KMS-11 (cell line): ENCODE results near the gene RSPH4A.
A peak's percentile ranks its signal among the peaks of the same experiment; 100 is the strongest.

Source experiments
- H2AFZ ChIP-seq: fragments of 200-600 bp; sonication (generic); 2 replicates; pipeline ENCODE4 v1.6.1; 2016; ENCODE audit warnings: antibody characterized with exemption, mixed run types, low read depth
- H3K27ac ChIP-seq: fragments of 200-600 bp; sonication (generic); 2 replicates; pipeline ENCODE4 v1.6.1; 2016; ENCODE audit warnings: mild to moderate bottlenecking, mixed run types
- H3K27me3 ChIP-seq: fragments of 200-600 bp; sonication (generic); 2 replicates; pipeline ENCODE4 v1.6.1; 2017; ENCODE audit warnings: mild to moderate bottlenecking, low read depth, mixed run types, moderate library complexity; ENCODE audit not compliant: insufficient read depth
- H3K36me3 ChIP-seq: fragments of 200-600 bp; sonication (generic); 2 replicates; pipeline ENCODE4 v1.6.1; 2017; ENCODE audit warnings: mild to moderate bottlenecking, mixed run types; ENCODE audit not compliant: insufficient read depth
- H3K4me1 ChIP-seq: fragments of 200-600 bp; sonication (generic); 2 replicates; pipeline ENCODE4 v1.6.1; 2016; ENCODE audit warnings: mild to moderate bottlenecking, low read depth, mixed run types; ENCODE audit not compliant: poor library complexity, severe bottlenecking
- H3K4me2 ChIP-seq: fragments of 200-600 bp; sonication (generic); 2 replicates; pipeline ENCODE4 v1.7.0; 2016; ENCODE audit warnings: mild to moderate bottlenecking, mixed run types
- H3K4me3 ChIP-seq: fragments of 200-600 bp; sonication (generic); IDR thresholded peaks from 2 replicates; pipeline ENCODE4 v1.6.1; 2017; ENCODE audit warnings: low read depth, low read length, mixed read lengths; ENCODE audit not compliant: insufficient read depth
- H3K79me2 ChIP-seq: fragments of 200-600 bp; sonication (generic); 2 replicates; pipeline ENCODE4 v1.6.1; 2016; ENCODE audit warnings: low read depth, mixed run types; ENCODE audit not compliant: insufficient read depth
- H3K9ac ChIP-seq: fragments of 200-600 bp; sonication (generic); 2 replicates; pipeline ENCODE4 v1.6.1; 2016; ENCODE audit warnings: mild to moderate bottlenecking, mixed run types
- H4K20me1 ChIP-seq: fragments of 200-600 bp; sonication (generic); 2 replicates; pipeline ENCODE4 v1.6.1; 2016; ENCODE audit warnings: mild to moderate bottlenecking, mixed run types; ENCODE audit not compliant: insufficient read depth
- CTCF ChIP-seq: fragments of 200-600 bp; sonication (generic); conservative IDR thresholded peaks from 2 replicates; pipeline ENCODE4 v1.6.1; 2017; ENCODE audit warnings: low read depth, mild to moderate bottlenecking, antibody characterized with exemption, low read length, moderate library complexity, mixed read lengths

RSPH4A gene

DNA sequence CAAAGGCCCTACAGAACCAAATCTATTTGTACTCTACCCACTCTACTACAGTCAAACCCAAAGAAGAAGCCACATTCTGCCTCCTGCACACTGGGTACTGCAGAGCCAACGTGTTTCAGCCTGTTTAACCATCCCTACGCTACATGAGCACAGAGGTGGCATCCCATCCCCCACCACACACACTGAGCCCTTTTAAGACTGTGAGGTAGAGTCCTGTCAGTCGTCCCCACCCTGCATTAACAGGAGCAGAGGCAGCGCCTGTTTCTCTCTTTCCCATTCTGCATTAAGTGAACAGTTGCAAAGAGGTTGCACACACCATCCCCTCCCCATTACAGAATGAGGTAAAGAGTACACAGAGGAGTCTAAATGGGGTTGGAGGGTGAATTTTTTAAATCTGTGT, 5.2 kb upstream of the RSPH4A start:
- Histone ChIP-seq H2AFZ (no peak overlapping the region), H3K27ac (no peak overlapping the region), H3K27me3 (no peaks in the 10 kb centered on the region), H3K4me3 (no peak overlapping the region), H3K4me1 (no peaks in the 10 kb centered on the region), H4K20me1 (no peaks in the 10 kb centered on the region), H3K36me3 (no peaks in the 10 kb centered on the region), H3K4me2 (no peak overlapping the region), H3K79me2 (no peaks in the 10 kb centered on the region), H3K9ac (no peak overlapping the region)
- TF ChIP-seq CTCF: no peak

GRCh38 chr6:116616737-116617053, 416 bp downstream of the RSPH4A start:
- no peaks in the 10 kb centered on the region for H3K79me2 ChIP-seq
- 0 out of 2 replicates have a peak, but pooled peaks cover 3% of the 10 kb centered on the region for H3K27me3 ChIP-seq
- no peak overlapping the region for H3K27ac ChIP-seq
- H3K4me2 ChIP-seq: peak overlapping the region; percentile 47; the same call in 1 of the 2 replicates
- no peaks in the 10 kb centered on the region for H3K4me1 ChIP-seq
- H2AFZ ChIP-seq: peak overlapping the region; percentile 85; the same call in 1 of the 2 replicates
- H3K4me3 ChIP-seq: no peak overlapping the region
- no peaks in the 10 kb centered on the region for H3K36me3 ChIP-seq
- TF ChIP-seq CTCF: no peak
- H4K20me1 ChIP-seq: no peaks in the 10 kb centered on the region
- H3K9ac ChIP-seq: no peak overlapping the region

GRCh38 chr6:116624036-116624805, 7.9 kb downstream of the RSPH4A start:
- no peak overlapping the region for H3K27ac ChIP-seq
- no peak overlapping the region for H3K9ac ChIP-seq
- no peaks in the 10 kb centered on the region for H3K79me2 ChIP-seq
- no peak overlapping the region for H2AFZ ChIP-seq
- no peaks in the 10 kb centered on the region for H4K20me1 ChIP-seq
- H3K4me2 ChIP-seq: no peak overlapping the region
- H3K4me1 ChIP-seq: no peaks in the 10 kb centered on the region
- H3K36me3 ChIP-seq: no peaks in the 10 kb centered on the region
- TF ChIP-seq CTCF: no peak
- H3K27me3 ChIP-seq: no peaks in the 10 kb centered on the region
- no peak overlapping the region for H3K4me3 ChIP-seq

DNA sequence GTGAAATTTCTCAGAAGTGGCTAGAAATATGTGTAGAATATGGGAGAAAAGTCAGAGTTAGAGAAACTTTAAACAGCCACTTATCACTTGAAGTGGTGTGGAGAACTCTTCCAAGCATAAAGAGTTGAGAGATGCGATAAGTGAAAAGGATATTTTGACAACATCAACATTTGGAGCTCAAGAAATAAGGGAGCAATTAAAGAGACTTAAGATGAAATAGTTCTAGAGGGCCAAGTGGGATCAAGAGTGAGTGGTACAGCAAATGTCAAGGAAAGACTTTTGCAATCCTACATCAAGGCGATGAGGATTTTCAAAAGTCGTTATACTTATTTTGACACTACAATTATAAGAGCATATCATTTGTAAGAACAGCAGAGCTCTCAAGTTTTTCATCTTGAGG, 9.6 kb downstream of the RSPH4A start:
- Histone ChIP-seq H3K36me3 (no peaks in the 10 kb centered on the region), H3K27me3 (no peaks in the 10 kb centered on the region), H3K79me2 (no peaks in the 10 kb centered on the region), H3K4me1 (no peaks in the 10 kb centered on the region), H3K9ac (no peak overlapping the region), H4K20me1 (no peaks in the 10 kb centered on the region), H3K27ac (no peak overlapping the region), H3K4me3 (no peak overlapping the region), H2AFZ (no peak overlapping the region), H3K4me2 (no peak overlapping the region)
- no peak for TF ChIP-seq CTCF
